ENCODE data around the gene TMEM247.
"Not testable (repeated sequence)": the region's sequence is repeated elsewhere in the genome, so short reads cannot be mapped to it uniquely, and the experiment has no call there.

Gene TMEM247

DNA sequence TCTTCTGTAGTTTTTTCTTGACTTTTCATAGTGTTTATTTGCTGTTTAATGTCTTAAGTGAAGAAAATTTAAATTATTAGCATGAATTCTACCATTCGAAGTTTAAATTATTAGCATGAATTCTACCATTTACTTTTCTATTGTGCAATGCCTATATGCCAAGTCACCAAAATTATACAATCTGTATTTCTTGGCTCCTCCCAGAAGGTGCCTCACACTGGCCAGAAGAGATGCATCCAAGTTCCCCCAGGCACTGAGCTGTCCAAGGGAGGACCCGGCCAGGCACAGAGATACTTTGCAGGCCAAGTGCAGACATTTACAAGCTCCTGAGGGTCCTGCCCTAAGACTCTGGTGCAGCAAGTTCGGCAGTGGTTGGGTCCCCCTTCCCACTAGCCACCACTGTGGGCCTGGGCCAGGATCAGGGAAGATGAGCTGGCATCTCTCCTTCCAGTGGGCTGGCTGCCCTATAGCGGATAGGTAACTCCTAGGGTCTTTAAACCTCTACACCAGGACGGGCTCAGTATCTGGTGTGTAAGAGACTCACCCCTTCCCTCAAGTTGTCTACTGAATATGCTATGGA is 31.3 kb downstream of the TMEM247 start:
- no peak for DNase-seq (ENCODE audit: low read depth in 2 of 2)

GRCh38 chr2:46512185-46512584 is 32.8 kb downstream of the TMEM247 start:
- no peak for DNase-seq (ENCODE audit: low read depth in 2 of 2)

DNA sequence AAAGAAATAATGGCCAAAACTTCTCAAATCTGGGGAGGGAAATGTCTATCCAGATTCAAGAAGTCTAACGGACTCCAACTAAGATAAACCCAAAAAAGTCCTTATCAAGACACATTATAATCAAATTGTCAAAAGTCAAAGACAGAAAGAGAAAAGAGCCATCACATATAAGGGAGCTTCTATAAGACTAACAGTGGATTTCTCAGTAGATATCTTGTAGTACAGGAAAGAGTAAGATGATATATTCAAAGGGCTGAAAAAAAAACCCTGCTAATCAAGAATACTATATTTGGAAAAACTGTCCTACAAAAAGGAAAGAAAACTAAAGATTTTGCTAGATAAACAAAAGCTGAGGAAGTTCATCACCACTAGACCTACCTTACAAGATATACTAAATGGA is 35.4 kb downstream of the TMEM247 start:
- no peak for DNase-seq (ENCODE audit: low read depth in 2 of 2)

DNA sequence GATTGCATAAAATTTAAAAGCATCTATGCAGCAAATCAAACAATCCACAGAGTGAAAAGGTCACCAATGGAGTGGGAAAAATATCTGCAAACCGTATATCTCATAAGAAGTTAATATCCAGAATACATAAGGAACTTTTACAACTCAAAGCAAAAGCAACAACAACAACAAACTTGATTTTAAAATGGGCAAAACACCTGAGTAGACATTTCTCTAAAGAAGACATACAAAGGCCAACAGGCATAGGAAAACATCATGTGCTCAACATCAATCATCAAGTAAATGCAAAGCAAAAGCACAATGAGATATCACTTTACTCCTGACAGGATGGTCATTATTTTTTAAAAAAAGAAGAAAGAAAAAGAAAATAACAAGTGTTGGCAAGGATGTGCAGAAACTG is 38.1 kb downstream of the TMEM247 start:
- DNase-seq (ENCODE audit: low read depth in 2 of 2): no peak

GRCh38 chr2:46518861-46519260 is 39.5 kb downstream of the TMEM247 start:
- no peak for DNase-seq (ENCODE audit: low read depth in 2 of 2)

DNA sequence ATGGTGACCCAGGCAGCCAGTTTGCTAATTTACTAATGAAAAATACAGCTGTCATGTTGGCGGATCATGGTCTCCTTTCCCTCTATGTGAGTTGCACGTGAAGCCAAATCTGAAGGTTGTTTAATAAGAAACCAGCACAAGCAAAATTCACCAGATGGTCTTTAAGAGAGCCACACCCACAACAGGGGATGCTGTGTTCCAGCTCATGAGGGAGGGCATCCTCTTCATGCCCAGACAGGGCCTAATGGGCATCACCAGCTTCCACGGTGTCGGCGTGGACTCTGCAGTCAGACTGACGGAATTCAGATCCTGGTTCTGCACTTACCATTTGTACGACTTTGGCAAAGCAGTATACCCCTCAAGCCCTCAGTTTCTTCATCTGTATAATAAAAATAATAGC is 39.9 kb downstream of the TMEM247 start:
- DNase-seq (ENCODE audit: low read depth in 2 of 2): no peak

DNA sequence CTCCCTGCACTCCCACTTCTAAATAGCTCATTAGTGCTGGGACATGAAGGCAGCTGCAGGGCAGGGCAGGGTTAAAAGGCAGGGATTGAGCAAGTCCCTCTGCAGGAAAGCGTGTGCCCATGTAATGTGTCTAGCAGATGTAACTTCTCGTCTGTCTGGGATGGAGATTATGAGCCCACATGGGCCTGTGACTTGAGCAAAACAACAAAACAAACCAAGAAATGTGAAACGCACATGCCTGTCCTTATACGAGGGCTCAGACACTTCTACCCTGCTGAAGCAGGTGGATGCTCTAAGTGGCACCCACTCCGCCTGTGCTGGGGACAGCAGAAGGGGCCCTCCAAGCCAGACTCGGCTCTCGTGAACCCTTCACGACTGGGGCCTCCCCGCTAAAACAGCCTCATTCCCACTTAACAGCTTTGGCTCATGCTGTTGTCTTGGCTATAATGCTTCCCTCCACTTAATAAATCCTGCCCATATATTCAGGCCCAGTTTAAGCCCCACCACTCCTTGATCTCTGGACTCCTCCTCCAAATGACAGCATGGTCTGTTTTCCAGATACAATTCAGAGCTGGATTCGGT is 40.9 kb downstream of the TMEM247 start:
- no peak for DNase-seq (ENCODE audit: low read depth in 2 of 2)

GRCh38 chr2:46521215-46521683 is 41.9 kb downstream of the TMEM247 start:
- DNase-seq (ENCODE audit: low read depth in 2 of 2): no peak

- not testable (repeated sequence) for DNase-seq (ENCODE audit: low read depth in 2 of 2)
Observed at GRCh38 chr2:46522385-46522784, 43.0 kb downstream of the TMEM247 start.

GRCh38 chr2:46525522-46526155 is 46.3 kb downstream of the TMEM247 start:
- DNase-seq (ENCODE audit: low read depth in 2 of 2): no peak

- DNase-seq (ENCODE audit: low read depth in 2 of 2): no peak
Observed at GRCh38 chr2:46528880-46529279, 49.5 kb downstream of the TMEM247 start.

DNA sequence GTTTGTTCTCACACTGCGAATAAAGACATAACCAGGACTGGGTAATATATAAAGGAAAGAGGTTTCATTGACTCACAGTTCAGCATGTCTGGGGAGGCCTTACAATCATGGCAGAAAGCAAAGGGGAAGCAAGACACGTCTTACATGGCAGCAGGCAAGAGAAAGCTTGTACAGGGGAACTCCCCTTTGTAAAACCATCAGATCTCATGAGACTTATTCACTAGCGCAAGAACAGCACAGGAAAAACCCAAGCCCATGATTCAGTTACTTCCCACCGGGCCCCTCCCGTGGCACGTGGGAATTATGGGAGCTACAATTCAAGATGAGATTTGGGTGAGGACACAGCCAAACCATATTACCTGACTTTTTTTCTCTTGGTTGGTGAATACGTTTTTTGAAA is 51.3 kb downstream of the TMEM247 start:
- DNase-seq (ENCODE audit: low read depth in 2 of 2): no peak

GRCh38 chr2:46531863-46532262 is 52.5 kb downstream of the TMEM247 start:
- no peak for DNase-seq (ENCODE audit: low read depth in 2 of 2)
